MM.1S (cell line): Measurements from ENCODE around the gene ACTN1.

ENCODE experiments used
- DNase-seq: peaks from one replicate; pipeline ENCODE4 v3.0.0-alpha.2; 2015
- H2AFZ ChIP-seq: fragments of 300-600 bp; sonication (generic); 2 replicates; pipeline ENCODE4 v1.6.0; 2016; ENCODE audit warnings: antibody characterized with exemption, low read length
- H3F3A ChIP-seq: fragments of 300-600 bp; sonication (generic); 2 replicates; pipeline ENCODE4 v1.6.1; 2016; ENCODE audit warnings: mild to moderate bottlenecking, antibody characterized with exemption, low read length, moderate library complexity, mixed read lengths; ENCODE audit not compliant: insufficient read depth
- H3K27ac ChIP-seq: fragments of 300-600 bp; sonication (generic); 2 replicates; pipeline ENCODE4 v1.5.1; 2016; ENCODE audit warnings: mild to moderate bottlenecking, low read length
- H3K27me3 ChIP-seq: fragments of 300-600 bp; sonication (generic); replicated peaks from 2 replicates; pipeline ENCODE4 v1.6.0; 2016; ENCODE audit warnings: low read length; ENCODE audit not compliant: insufficient read depth
- H3K36me3 ChIP-seq: fragments of 300-600 bp; sonication (generic); replicated peaks from 2 replicates; pipeline ENCODE4 v1.6.1; 2016; ENCODE audit warnings: mild to moderate bottlenecking, low read length, mixed read lengths; ENCODE audit not compliant: insufficient read depth
- H3K4me1 ChIP-seq: fragments of 300-600 bp; sonication (generic); 2 replicates; pipeline ENCODE4 v1.6.1; 2016; ENCODE audit warnings: low read length, mixed read lengths
- H3K4me2 ChIP-seq: fragments of 300-600 bp; sonication (generic); 2 replicates; pipeline ENCODE4 v1.6.0; 2016; ENCODE audit warnings: low read depth, low read length
- H3K4me3 ChIP-seq: fragments of 300-600 bp; sonication (generic); 2 replicates; pipeline ENCODE4 v1.5.1; 2016; ENCODE audit warnings: low read length, mixed read lengths
- H3K79me2 ChIP-seq: fragments of 300-600 bp; sonication (generic); 2 replicates; pipeline ENCODE4 v1.6.1; 2016; ENCODE audit warnings: mixed run types, low read length, mixed read lengths
- H3K9ac ChIP-seq: fragments of 300-600 bp; sonication (generic); 2 replicates; pipeline ENCODE4 v1.6.1; 2016; ENCODE audit warnings: low read length, mixed read lengths
- H3K9me2 ChIP-seq: fragments of 300-600 bp; sonication (generic); replicated peaks from 2 replicates; pipeline ENCODE4 v1.6.1; 2016; ENCODE audit warnings: mild to moderate bottlenecking, low read length, mixed read lengths; ENCODE audit not compliant: insufficient read depth
- H3K9me3 ChIP-seq: fragments of 300-600 bp; sonication (generic); replicated peaks from 2 replicates; pipeline ENCODE4 v1.6.1; 2016; ENCODE audit warnings: mild to moderate bottlenecking, low read length, mixed read lengths; ENCODE audit not compliant: insufficient read depth
- H4K20me1 ChIP-seq: fragments of 300-600 bp; sonication (generic); 2 replicates; pipeline ENCODE4 v1.6.1; 2016; ENCODE audit warnings: mild to moderate bottlenecking, low read length, moderate library complexity, mixed read lengths; ENCODE audit not compliant: insufficient read depth
- CTCF ChIP-seq: fragments of 300-600 bp; sonication (generic); IDR thresholded peaks from 2 replicates; pipeline ENCODE4 v1.5.1; 2016; ENCODE audit warnings: antibody characterized with exemption, low read length, mixed read lengths
- EZH2 ChIP-seq: fragments of 300-600 bp; sonication (generic); optimal IDR thresholded peaks from 2 replicates; pipeline ENCODE3; 2017; ENCODE audit warnings: low read depth, mild to moderate bottlenecking, antibody characterized with exemption, low read length, mixed read lengths
- EZH2phosphoT487 ChIP-seq: fragments of 300-600 bp; sonication (generic); IDR thresholded peaks from 2 replicates; pipeline ENCODE4 v1.6.1; 2018; ENCODE audit warnings: antibody characterized with exemption, low read length

The ACTN1 gene

GRCh38 chr14:68951800-68952530, 27.1 kb downstream of the ACTN1 start:
- H3K36me3 ChIP-seq = no peaks in the 10 kb centered on the region
- peak overlapping the region; percentile 43 for H2AFZ ChIP-seq
- H3K9me3 ChIP-seq = no peaks in the 10 kb centered on the region
- H3F3A ChIP-seq = no peaks in the 10 kb centered on the region
- H4K20me1 ChIP-seq = no peaks in the 10 kb centered on the region
- H3K27ac ChIP-seq = no peak overlapping the region
- no peak for DNase-seq
- H3K4me3 ChIP-seq = no peak overlapping the region
- no peaks in the 10 kb centered on the region for H3K27me3 ChIP-seq
- H3K4me2 ChIP-seq = no peak overlapping the region
- H3K4me1 ChIP-seq = 0 out of 2 replicates have a peak, but pooled peaks cover 3% of the 10 kb centered on the region
- no peak for TF ChIP-seq CTCF
- H3K9me2 ChIP-seq = no peaks in the 10 kb centered on the region
- no peak overlapping the region for H3K9ac ChIP-seq
- H3K79me2 ChIP-seq = no peaks in the 10 kb centered on the region

DNA sequence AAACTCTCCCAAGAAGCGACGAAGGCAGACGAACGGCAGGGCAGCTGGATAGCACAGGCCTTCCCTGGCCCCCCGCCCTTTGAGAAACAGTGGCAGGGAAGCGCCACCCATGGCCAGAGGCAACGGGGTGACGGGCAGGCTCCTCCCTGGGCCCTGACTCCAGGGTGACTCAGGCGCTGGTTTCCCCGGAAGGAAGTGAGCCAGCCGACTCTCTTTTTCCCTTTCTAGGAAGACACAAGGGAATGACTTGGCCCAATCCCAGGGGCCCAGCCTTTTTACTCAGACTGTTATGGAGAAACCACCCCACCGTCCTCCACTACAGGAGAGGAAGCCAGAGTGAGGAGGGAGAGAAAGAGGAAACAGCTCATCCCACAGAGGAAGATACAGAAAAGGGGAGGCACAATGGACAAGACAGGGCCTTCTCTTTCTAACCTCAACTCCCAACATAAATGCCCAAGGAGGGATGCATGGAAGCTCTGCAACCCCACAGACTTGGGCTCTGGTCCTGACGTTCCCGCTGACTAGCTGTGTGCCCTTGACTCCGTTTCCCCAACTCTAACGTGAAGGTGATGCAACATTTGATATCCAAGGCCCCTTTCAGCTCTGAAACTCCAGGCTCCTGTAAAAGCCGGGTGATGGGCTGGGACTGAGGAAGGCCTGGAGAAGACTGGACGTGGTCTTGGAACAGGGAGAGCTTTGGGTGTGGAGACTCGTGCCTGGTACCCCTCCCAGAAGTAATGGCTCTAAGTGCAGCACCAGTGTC, 27.9 kb downstream of the ACTN1 start:
- no peaks in the 10 kb centered on the region for H3K9me2 ChIP-seq
- no peak overlapping the region for H3K27ac ChIP-seq
- H3K9me3 ChIP-seq = no peaks in the 10 kb centered on the region
- no peak for TF ChIP-seq CTCF
- TF ChIP-seq EZH2phosphoT487 = no peak
- no peak for TF ChIP-seq EZH2
- H3K4me1 ChIP-seq = 0 out of 2 replicates have a peak, but pooled peaks cover 3% of the 10 kb centered on the region
- H3F3A ChIP-seq = no peaks in the 10 kb centered on the region
- H3K27me3 ChIP-seq = no peaks in the 10 kb centered on the region
- no peak overlapping the region for H3K4me3 ChIP-seq
- no peak for DNase-seq
- no peaks in the 10 kb centered on the region for H3K36me3 ChIP-seq
- H2AFZ ChIP-seq = no peak overlapping the region
- no peak overlapping the region for H3K4me2 ChIP-seq
- H3K79me2 ChIP-seq = no peaks in the 10 kb centered on the region
- H3K9ac ChIP-seq = no peak overlapping the region
- H4K20me1 ChIP-seq = no peaks in the 10 kb centered on the region

GRCh38 chr14:68950111-68950510, 29.0 kb downstream of the ACTN1 start:
- Histone ChIP-seq H3K27ac (no peak overlapping the region), H4K20me1 (no peaks in the 10 kb centered on the region)
- TF ChIP-seq CTCF (no peak), EZH2 (no peak), EZH2phosphoT487 (no peak)

More at GRCh38 chr14:68950111-68950510, 29.0 kb downstream of the ACTN1 start:
- no peaks in the 10 kb centered on the region for H3K36me3 ChIP-seq
- no peaks in the 10 kb centered on the region for H3K79me2 ChIP-seq
- no peak overlapping the region for H3K4me2 ChIP-seq
- H3K4me3 ChIP-seq = no peak overlapping the region
- no peaks in the 10 kb centered on the region for H3F3A ChIP-seq
- H3K9ac ChIP-seq = no peak overlapping the region
- H3K4me1 ChIP-seq = 0 out of 2 replicates have a peak, but pooled peaks cover 3% of the 10 kb centered on the region
- H3K9me3 ChIP-seq = no peaks in the 10 kb centered on the region
- H3K27me3 ChIP-seq = no peaks in the 10 kb centered on the region
- H2AFZ ChIP-seq = no peak overlapping the region
- no peaks in the 10 kb centered on the region for H3K9me2 ChIP-seq
- DNase-seq = no peak
